SK-N-SH (cell line): ENCODE data around the gene HINFP. TPM values are rescaled to one million over a fixed set of nuclear protein-coding genes. Genes with fewer than 3 reads are reported as not detected.

ENCODE experiments used
- CTCF ChIA-PET: fragments of 300-600, 350-600 bp; formaldehyde crosslinking; extraction: SDS; loops from one replicate; lab custom pipeline; 2021; lab: Yijun Ruan, JAX
- POLR2A ChIA-PET: fragments of 350-600 bp; sonication (Branson Sonifier 250); formaldehyde crosslinking; extraction: SDS; loops from one replicate; lab custom pipeline; 2020; ENCODE audit warnings: antibody characterized with exemption, inconsistent platforms; lab: Yijun Ruan, JAX
- DNase-seq: peaks from one replicate; pipeline ENCODE4 v3.0.0; 2012
- H2AFZ ChIP-seq: fragments of 200-600 bp; sonication (generic); 2 replicates; pipeline ENCODE4 v1.8.1; 2016; ENCODE audit warnings: antibody characterized with exemption, mild to moderate bottlenecking, low read depth
- H3F3A ChIP-seq: fragments of 200-600 bp; sonication (generic); replicated peaks from 2 replicates; pipeline ENCODE3; 2016; ENCODE audit warnings: antibody characterized with exemption, mild to moderate bottlenecking; ENCODE audit not compliant: insufficient read depth
- H3K27ac ChIP-seq, 2 experiments: fragments of 200-500 bp in 1 of 2; fragments of 200-600 bp in 1 of 2; sonication (Bioruptor generic) in 1 of 2; sonication (generic), shearing (Covaris generic) in 1 of 2; 2 replicates each; pipeline versions ENCODE4 v1.5.1 to v1.6.1; 2014 to 2016; ENCODE audit warnings: low read depth in 2 of 2, inconsistent platforms in 1 of 2, low read length in 1 of 2, mild to moderate bottlenecking in 1 of 2, mixed read lengths in 1 of 2
- H3K27me3 ChIP-seq: fragments of 200-600 bp; sonication (generic), shearing (Covaris generic); 2 replicates; pipeline ENCODE4 v1.6.1; 2016; ENCODE audit warnings: mixed run types; ENCODE audit not compliant: insufficient read depth
- H3K36me3 ChIP-seq, 2 experiments: fragments of 200-500 bp in 1 of 2; fragments of 200-600 bp in 1 of 2; sonication (Bioruptor generic) in 1 of 2; sonication (generic) in 1 of 2; replicated peaks in 1 of 2; 2 replicates each; pipeline versions ENCODE3 to v1.5.1; 2014 to 2016; ENCODE audit warnings: low read length in 1 of 2, mild to moderate bottlenecking in 1 of 2; ENCODE audit not compliant: insufficient read depth in 2 of 2, control insufficient read depth in 1 of 2
- H3K4me1 ChIP-seq, 2 experiments: fragments of 200-500 bp in 1 of 2; fragments of 200-600 bp in 1 of 2; sonication (Bioruptor generic) in 1 of 2; sonication (generic), shearing (Covaris generic) in 1 of 2; 2 replicates each; pipeline versions ENCODE4 v1.5.1 to v1.6.1; 2014 to 2016; ENCODE audit warnings: low read depth in 1 of 2, low read length in 1 of 2, mixed run types in 1 of 2; ENCODE audit not compliant: insufficient read depth in 2 of 2, control insufficient read depth in 1 of 2
- H3K4me2 ChIP-seq: fragments of 200-600 bp; sonication (generic), shearing (Covaris generic); 2 replicates; pipeline ENCODE4 v1.6.1; 2017; ENCODE audit warnings: mixed run types
- H3K4me3 ChIP-seq, 2 experiments: fragments of 200-500 bp in 1 of 2; fragments of 200-600 bp in 1 of 2; sonication (Bioruptor generic) in 1 of 2; sonication (generic), shearing (Covaris generic) in 1 of 2; 2 replicates each; pipeline versions ENCODE4 v1.5.1 to v1.8.1; 2014 to 2016; ENCODE audit warnings: low read depth in 2 of 2, inconsistent platforms in 1 of 2, low read length in 1 of 2, mild to moderate bottlenecking in 1 of 2, mixed read lengths in 1 of 2, moderate library complexity in 1 of 2
- H3K79me2 ChIP-seq: fragments of 200-600 bp; sonication (generic); 2 replicates; pipeline ENCODE4 v1.8.1; 2017; ENCODE audit warnings: mild to moderate bottlenecking; ENCODE audit not compliant: insufficient read depth
- H3K9ac ChIP-seq: fragments of 200-600 bp; sonication (generic); 2 replicates; pipeline ENCODE4 v1.6.1; 2017; ENCODE audit warnings: mixed run types
- H3K9me2 ChIP-seq: fragments of 200-600 bp; sonication (generic); 2 replicates; pipeline ENCODE4 v1.6.1; 2017; ENCODE audit warnings: mixed run types
- H3K9me3 ChIP-seq: fragments of 200-600 bp; sonication (generic); 2 replicates; pipeline ENCODE4 v1.6.1; 2017; ENCODE audit warnings: mixed run types, mild to moderate bottlenecking, moderate library complexity
- H4K20me1 ChIP-seq: fragments of 200-600 bp; sonication (generic); 2 replicates; pipeline ENCODE4 v1.6.1; 2017; ENCODE audit warnings: mild to moderate bottlenecking, mixed run types; ENCODE audit not compliant: insufficient read depth
- EZH2phosphoT487 ChIP-seq: fragments of 200-600 bp; sonication (generic); IDR thresholded peaks from 2 replicates; pipeline ENCODE4 v1.6.1; 2017; ENCODE audit warnings: low read depth, mixed run types, mild to moderate bottlenecking, antibody characterized with exemption, moderate library complexity, borderline replicate concordance
- FOXJ3 ChIP-seq: sonication (generic); formaldehyde crosslinking; IDR thresholded peaks from 2 replicates; pipeline ENCODE4 v1.5.1; 2020; ENCODE audit warnings: mild to moderate bottlenecking, missing genetic modification reagents
- GABPA ChIP-seq: IDR thresholded peaks from 2 replicates; pipeline ENCODE4 v1.4.0; 2012; ENCODE audit warnings: low read depth, mild to moderate bottlenecking
- GATA2 ChIP-seq: sonication (generic); formaldehyde crosslinking; IDR thresholded peaks from 2 replicates; pipeline ENCODE4 v1.5.0; 2020; ENCODE audit warnings: mild to moderate bottlenecking, missing genetic modification reagents
- JUND ChIP-seq: IDR thresholded peaks from 2 replicates; pipeline ENCODE4 v1.4.0; 2012
- MXI1 ChIP-seq: IDR thresholded peaks from 2 replicates; pipeline ENCODE4 v1.6.1; 2012; ENCODE audit warnings: mild to moderate bottlenecking, low read depth, low read length, improper control_type of control experiment
- NRF1 ChIP-seq: IDR thresholded peaks from 2 replicates; pipeline ENCODE4 v1.6.1; 2012; ENCODE audit warnings: low read depth, mild to moderate bottlenecking, low read length
- RXRA ChIP-seq: IDR thresholded peaks from 2 replicates; pipeline ENCODE4 v1.4.0; 2012; ENCODE audit warnings: low read depth, mild to moderate bottlenecking, borderline replicate concordance
- SMC3 ChIP-seq: IDR thresholded peaks from 2 replicates; pipeline ENCODE4 v1.6.1; 2012; ENCODE audit warnings: low read depth, low read length, improper control_type of control experiment
- TCF12 ChIP-seq: IDR thresholded peaks from 2 replicates; pipeline ENCODE4 v1.4.0; 2012
- USF1 ChIP-seq: IDR thresholded peaks from 2 replicates; pipeline ENCODE4 v1.4.0; 2012; ENCODE audit warnings: low read depth, borderline replicate concordance
- WGBS: methylation state at CpG from one replicate; pipeline ENCODE4 v1.1.6; 2017; ENCODE audit warnings: low lambda C conversion rate; 5-methylcytosine and 5-hydroxymethylcytosine counted together
- polyA plus RNA-seq, 3 experiments: library from polyadenylated mRNA; depleted of rRNA; stranded (reverse); fragments of >200 nt; gene quantifications; 2 replicates each; pipeline ENCODE4 v1.2.3, GENCODE V29; 2012
- TF ChIP-seq, protein P1 (sequence below): IDR thresholded peaks from 2 replicates; pipeline ENCODE4 v1.4.0; 2012; ENCODE audit warnings: low read depth, borderline replicate concordance

The HINFP gene
- polyA plus RNA-seq, 1 of the 3 experiments (the other 2 are of a cell fraction), result 21.8 TPM

GRCh38 chr11:119113716-119114115 lies 7.7 kb upstream of the HINFP start:
- 97% methylated on average over 7 of the region's 9 CpGs for WGBS
- no peak for TF ChIP-seq SMC3
- no peak for TF ChIP-seq TCF12
- no peak for TF ChIP-seq JUND
- no peak for TF ChIP-seq GATA2 (CRISPR knock-in tag)
- H3F3A ChIP-seq, result peaks cover 6% of the 10 kb centered on the region
- peaks cover 5 to 7% of the 10 kb centered on the region in 2 experiments; a peak in 1 of 4 replicates for H3K4me1 ChIP-seq
- H3K36me3 ChIP-seq, result peaks cover 0 to 48% of the 10 kb centered on the region in 2 experiments
- no peak overlapping the region for H3K4me2 ChIP-seq
- H3K27me3 ChIP-seq, result no peaks in the 10 kb centered on the region
- H3K9ac ChIP-seq, result no peak overlapping the region
- no peak overlapping the region for H3K27ac ChIP-seq
- H4K20me1 ChIP-seq, result no peaks in the 10 kb centered on the region
- ChIA-PET POLR2A (no interaction called here), CTCF (no interaction called here)
- H3K9me3 ChIP-seq, result no peaks in the 10 kb centered on the region
- H3K79me2 ChIP-seq, result peaks cover 11% of the 10 kb centered on the region; the same call in 1 of the 2 replicates
- DNase-seq, result no peak
- no peak overlapping the region for H3K4me3 ChIP-seq
- H2AFZ ChIP-seq, result no peak overlapping the region
- H3K9me2 ChIP-seq, result no peaks in the 10 kb centered on the region

GRCh38 chr11:119114351-119114750 lies 7.0 kb upstream of the HINFP start:
- Histone ChIP-seq H3K9me2 (no peaks in the 10 kb centered on the region), H3K27ac (no peak overlapping the region), H3K4me2 (no peak overlapping the region), H3K27me3 (no peaks in the 10 kb centered on the region), H3K36me3 (peaks cover 0 to 48% of the 10 kb centered on the region in 2 experiments), H3K79me2 (peaks cover 6% of the 10 kb centered on the region; the same call in 1 of the 2 replicates), H3K4me1 (peaks cover 0 to under 1% of the 10 kb centered on the region in 2 experiments; a peak in 1 of 4 replicates), H3K9me3 (no peaks in the 10 kb centered on the region), H2AFZ (no peak overlapping the region), H3K9ac (no peak overlapping the region), H3K4me3 (no peak overlapping the region), H4K20me1 (no peaks in the 10 kb centered on the region), H3F3A (peaks cover 12% of the 10 kb centered on the region)
- WGBS, result 100% methylated on average over 2 of the region's 5 CpGs
- ChIA-PET CTCF (interaction anchor here (1.3 to 2.0 kb wide), 2 partner anchors 12 to 15 kb away, joined by 3 to 6 read pairs; partner anchors contain the start of gene DPAGT1), POLR2A (no interaction called here)
- DNase-seq, result no peak
- TF ChIP-seq RXRA (no peak), EZH2phosphoT487 (no peak), FOXJ3 (CRISPR knock-in tag) (no peak), MXI1 (no peak), NRF1 (no peak), USF1 (no peak), GABPA (no peak)
- TF ChIP-seq, protein P1, sequence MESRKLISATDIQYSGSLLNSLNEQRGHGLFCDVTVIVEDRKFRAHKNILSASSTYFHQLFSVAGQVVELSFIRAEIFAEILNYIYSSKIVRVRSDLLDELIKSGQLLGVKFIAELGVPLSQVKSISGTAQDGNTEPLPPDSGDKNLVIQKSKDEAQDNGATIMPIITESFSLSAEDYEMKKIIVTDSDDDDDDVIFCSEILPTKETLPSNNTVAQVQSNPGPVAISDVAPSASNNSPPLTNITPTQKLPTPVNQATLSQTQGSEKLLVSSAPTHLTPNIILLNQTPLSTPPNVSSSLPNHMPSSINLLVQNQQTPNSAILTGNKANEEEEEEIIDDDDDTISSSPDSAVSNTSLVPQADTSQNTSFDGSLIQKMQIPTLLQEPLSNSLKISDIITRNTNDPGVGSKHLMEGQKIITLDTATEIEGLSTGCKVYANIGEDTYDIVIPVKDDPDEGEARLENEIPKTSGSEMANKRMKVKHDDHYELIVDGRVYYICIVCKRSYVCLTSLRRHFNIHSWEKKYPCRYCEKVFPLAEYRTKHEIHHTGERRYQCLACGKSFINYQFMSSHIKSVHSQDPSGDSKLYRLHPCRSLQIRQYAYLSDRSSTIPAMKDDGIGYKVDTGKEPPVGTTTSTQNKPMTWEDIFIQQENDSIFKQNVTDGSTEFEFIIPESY, result no peak
